GM12878 (cell line): ENCODE data around the gene UBTF. TPM values are rescaled to one million over a fixed set of nuclear protein-coding genes. Genes with fewer than 3 reads are reported as not detected.

Source experiments
- ATAC-seq: fragments of 200-7000 bp; cut with Tn5 transposase; 3 replicates; pipeline ENCODE4 v1.9.1; 2020; ENCODE audit warnings: mild to moderate bottlenecking, moderate library complexity
- BruUV-seq: library from RNA; stranded (reverse); fragments of 400-500 nt; replicated peaks from 2 replicates; lab custom pipeline; 2021; lab: Mats Ljungman, UMichigan
- CTCF ChIA-PET: fragments of 300-600 bp; sonication (Branson Sonifier 250); formaldehyde crosslinking; extraction: SDS; loops from one replicate; lab custom pipeline; 2021; ENCODE audit warnings: inconsistent platforms; lab: Yijun Ruan, JAX
- POLR2A ChIA-PET: fragments of 350-600 bp; formaldehyde crosslinking; extraction: SDS; loops from one replicate; lab custom pipeline; 2021; ENCODE audit warnings: inconsistent platforms; lab: Charles Lee
- RAD21 ChIA-PET: fragments of 300-600 bp; sonication (Branson Sonifier 250); formaldehyde crosslinking; loops from one replicate; lab custom pipeline; 2023; ENCODE audit warnings: antibody characterized with exemption; ENCODE audit not compliant: unreplicated experiment; lab: Charles Lee
- SMC1A ChIA-PET: fragments of 300-600 bp; sonication (Branson Sonifier 250); formaldehyde crosslinking; loops from one replicate; lab custom pipeline; 2023; ENCODE audit not compliant: unreplicated experiment, uncharacterized antibody; lab: Charles Lee
- DNase-seq: peaks from one replicate; pipeline ENCODE4 v3.0.0-alpha.2; 2011; ENCODE audit warnings: low read depth, low spot score
- FAIRE-seq: peaks from 3 replicates; lab custom pipeline; 2011; peaks lifted over from hg19 to GRCh38; lab: Jason Lieb, UNC
- H2AFZ ChIP-seq: 2 replicates; pipeline ENCODE4 v1.6.0; 2011; ENCODE audit warnings: low read depth, low read length, control low read depth; ENCODE audit not compliant: control insufficient read depth
- H3K27ac ChIP-seq: 2 replicates; pipeline ENCODE4 v1.5.1; 2011; ENCODE audit warnings: control low read depth; ENCODE audit not compliant: control insufficient read depth, insufficient read depth
- H3K27me3 ChIP-seq, 2 experiments: replicated peaks in 1 of 2; 2 replicates each; pipeline versions ENCODE4 v1.6.0 to v1.6.1; 2011; ENCODE audit warnings: low read length in 1 of 2; ENCODE audit not compliant: control insufficient read depth in 2 of 2, insufficient read depth in 2 of 2
- H3K36me3 ChIP-seq, 2 experiments: 2 replicates each; pipeline ENCODE4 v1.5.1; 2011; ENCODE audit warnings: low read length in 1 of 2; ENCODE audit not compliant: control insufficient read depth in 2 of 2, insufficient read depth in 2 of 2
- H3K4me1 ChIP-seq: 2 replicates; pipeline ENCODE4 v1.6.1; 2011; ENCODE audit warnings: mild to moderate bottlenecking, low read length, moderate library complexity, mixed read lengths; ENCODE audit not compliant: control insufficient read depth, insufficient read depth
- H3K4me2 ChIP-seq: 2 replicates; pipeline ENCODE4 v1.6.0; 2011; ENCODE audit warnings: control low read depth; ENCODE audit not compliant: control insufficient read depth, insufficient read depth
- H3K4me3 ChIP-seq: fragments of 200-600 bp; sonication (generic); 2 replicates; pipeline ENCODE4 v1.5.1; 2016
- H3K79me2 ChIP-seq: 2 replicates; pipeline ENCODE4 v1.6.0; 2011; ENCODE audit warnings: low read length; ENCODE audit not compliant: control insufficient read depth, insufficient read depth
- H3K9ac ChIP-seq: 2 replicates; pipeline ENCODE4 v1.8.0; 2011; ENCODE audit warnings: low read length, control low read depth, mixed read lengths; ENCODE audit not compliant: control insufficient read depth, insufficient read depth
- H3K9me3 ChIP-seq: replicated peaks from 3 replicates; pipeline ENCODE4 v1.5.1; 2011; ENCODE audit warnings: mild to moderate bottlenecking, low read length; ENCODE audit not compliant: control insufficient read depth, insufficient read depth
- H4K20me1 ChIP-seq: 2 replicates; pipeline ENCODE4 v1.6.0; 2011; ENCODE audit not compliant: control insufficient read depth, insufficient read depth
- CBX3 ChIP-seq: fragments of 200-600 bp; sonication (generic); IDR thresholded peaks from 2 replicates; pipeline ENCODE4 v1.6.1; 2016; ENCODE audit warnings: low read depth, borderline replicate concordance
- CHD4 ChIP-seq: fragments of 200-600 bp; sonication (generic); IDR thresholded peaks from 2 replicates; pipeline ENCODE4 v1.6.1; 2016; ENCODE audit warnings: mild to moderate bottlenecking
- HCFC1 ChIP-seq: fragments of 150-350 bp; IDR thresholded peaks from 2 replicates; pipeline ENCODE4 v1.6.1; 2014; ENCODE audit warnings: low read length
- JUND ChIP-seq: IDR thresholded peaks from 2 replicates; pipeline ENCODE4 v1.6.1; 2012; ENCODE audit warnings: low read depth, mild to moderate bottlenecking, low read length, improper control_type of control experiment, moderate library complexity
- LARP7 ChIP-seq: fragments of 450-650 bp; IDR thresholded peaks from 2 replicates; pipeline ENCODE4 v1.6.1; 2017; ENCODE audit warnings: mild to moderate bottlenecking
- NFIC ChIP-seq: IDR thresholded peaks from 2 replicates; pipeline ENCODE4 v1.6.1; 2012; ENCODE audit warnings: low read depth, mild to moderate bottlenecking, inconsistent platforms, low read length, moderate library complexity
- PAX5 ChIP-seq: IDR thresholded peaks from 2 replicates; pipeline ENCODE4 v1.6.1; 2011; ENCODE audit warnings: low read depth, low read length, borderline replicate concordance
- POLR2AphosphoS5 ChIP-seq: IDR thresholded peaks from 2 replicates; pipeline ENCODE4 v1.6.1; 2011; ENCODE audit warnings: mild to moderate bottlenecking, low read length, inconsistent platforms
- RBBP5 ChIP-seq: fragments of 200-600 bp; sonication (generic); conservative IDR thresholded peaks from 2 replicates; pipeline ENCODE4 v1.6.1; 2016
- RCOR1 ChIP-seq: conservative IDR thresholded peaks from 2 replicates; pipeline ENCODE4 v1.6.1; 2012; ENCODE audit warnings: low read depth, low read length, improper control_type of control experiment
- SPI1 ChIP-seq: IDR thresholded peaks from 2 replicates; pipeline ENCODE4 v1.6.1; 2011; ENCODE audit warnings: low read depth, mild to moderate bottlenecking, low read length, moderate library complexity, borderline replicate concordance; ENCODE audit not compliant: insufficient read depth
- SUPT20H ChIP-seq: IDR thresholded peaks from 2 replicates; pipeline ENCODE4 v1.6.1; 2011; ENCODE audit warnings: low read depth, mild to moderate bottlenecking, low read length, moderate library complexity, borderline replicate concordance; ENCODE audit not compliant: control insufficient read depth
- TCF7 ChIP-seq: IDR thresholded peaks from 2 replicates; pipeline ENCODE4 v1.6.1; 2014; ENCODE audit warnings: antibody characterized with exemption, borderline replicate concordance
- ZBED1 ChIP-seq: IDR thresholded peaks from 2 replicates; pipeline ENCODE4 v1.6.1; 2016; ENCODE audit warnings: borderline replicate concordance
- ZNF207 ChIP-seq: fragments of 450-650 bp; IDR thresholded peaks from 2 replicates; pipeline ENCODE4 v1.6.1; 2014; ENCODE audit warnings: antibody characterized with exemption, mild to moderate bottlenecking, borderline replicate concordance
- WGBS: methylation state at CpG from one replicate; pipeline ENCODE4 v1.1.6; 2016; ENCODE audit warnings: low lambda C conversion rate; ENCODE audit not compliant: insufficient replicate concordance, insufficient coverage; ENCODE audit errors: missing lambda C conversion rate; 5-methylcytosine and 5-hydroxymethylcytosine counted together
- in situ Hi-C: fragments of 300-500 bp; cut with MboI; formaldehyde crosslinking; loops from 9 replicates; pipeline ENCODE4 v1.14.3; 2018; ENCODE audit warnings: mixed read lengths
- intact Hi-C: fragments of 100-400 bp; cut with micrococcal nuclease; formaldehyde crosslinking; loops from one replicate; pipeline ENCODE4 v1.14.2; 2022; ENCODE audit not compliant: unreplicated experiment
- polyA plus RNA-seq, 11 experiments: library from polyadenylated mRNA; depleted of rRNA in 4 of 11; unstranded in 6 of 11; stranded (reverse) in 5 of 11; fragments of >200 nt; fragmentation: Nextera tagmentation in 4 of 11; fragmentation: Illumina TruSeq in 1 of 11; extraction: Ambion mirVana in 4 of 11; extraction: Trizol in 1 of 11; gene quantifications; 1 replicate in 1 of 11; 2 replicates in 10 of 11; pipeline versions ENCODE4 v1.2.1 to v1.2.3, GENCODE V29; 2011 to 2016; ENCODE audit warnings: inconsistent platforms in 2 of 11, missing spikeins in 2 of 11, low read depth in 1 of 11
- total RNA-seq, 4 experiments: library from RNA; depleted of rRNA in 3 of 4; stranded (reverse); fragments of >200 nt in 3 of 4; fragmentation: Illumina TruSeq in 1 of 4; extraction: Trizol in 1 of 4; gene quantifications; 2 replicates each; pipeline versions ENCODE4 v1.2.1 to v1.2.3, GENCODE V29; 2013 to 2021
- TF ChIP-seq, protein P1 (sequence below): fragments of 450-650 bp; IDR thresholded peaks from 2 replicates; pipeline ENCODE4 v1.6.1; 2017; ENCODE audit warnings: low read depth, mild to moderate bottlenecking, moderate library complexity

The UBTF gene
- total and polyA plus RNA-seq, 10 of the 15 experiments (the other 5 are each of a cell fraction or from before 2014, with no cell fraction given): 2.2 to 124 (median 79.6) TPM

DNA sequence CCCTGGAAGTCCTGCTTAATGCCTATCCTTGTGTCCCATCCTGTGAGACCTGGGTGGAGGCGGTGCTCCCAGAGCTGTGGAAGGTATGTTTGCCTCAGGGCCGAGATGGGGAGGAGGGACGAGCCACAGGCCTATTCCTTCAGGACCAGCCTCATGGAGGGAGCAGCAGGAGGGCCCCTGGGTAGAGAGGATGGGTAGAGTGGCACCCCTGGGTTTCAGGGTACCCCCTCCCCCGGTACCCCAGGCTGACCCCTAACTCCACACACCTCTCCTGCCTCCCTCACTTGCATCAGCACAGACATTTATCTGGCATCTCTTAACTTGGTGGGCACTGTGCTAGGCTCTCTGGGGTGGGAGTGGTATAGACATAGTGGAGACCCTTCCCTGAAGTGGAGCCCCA is 41.8 kb downstream of the UBTF start:
- no peak for FAIRE-seq
- no peak for TF ChIP-seq ZBED1
- TF ChIP-seq RBBP5: no peak
- no peak for TF ChIP-seq CBX3
- TF ChIP-seq SUPT20H: no peak
- TF ChIP-seq RCOR1: no peak
- TF ChIP-seq, protein P1, sequence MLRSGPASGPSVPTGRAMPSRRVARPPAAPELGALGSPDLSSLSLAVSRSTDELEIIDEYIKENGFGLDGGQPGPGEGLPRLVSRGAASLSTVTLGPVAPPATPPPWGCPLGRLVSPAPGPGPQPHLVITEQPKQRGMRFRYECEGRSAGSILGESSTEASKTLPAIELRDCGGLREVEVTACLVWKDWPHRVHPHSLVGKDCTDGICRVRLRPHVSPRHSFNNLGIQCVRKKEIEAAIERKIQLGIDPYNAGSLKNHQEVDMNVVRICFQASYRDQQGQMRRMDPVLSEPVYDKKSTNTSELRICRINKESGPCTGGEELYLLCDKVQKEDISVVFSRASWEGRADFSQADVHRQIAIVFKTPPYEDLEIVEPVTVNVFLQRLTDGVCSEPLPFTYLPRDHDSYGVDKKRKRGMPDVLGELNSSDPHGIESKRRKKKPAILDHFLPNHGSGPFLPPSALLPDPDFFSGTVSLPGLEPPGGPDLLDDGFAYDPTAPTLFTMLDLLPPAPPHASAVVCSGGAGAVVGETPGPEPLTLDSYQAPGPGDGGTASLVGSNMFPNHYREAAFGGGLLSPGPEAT: no peak
- no peak for TF ChIP-seq ZNF207
- no peak for TF ChIP-seq NFIC
- no peak for TF ChIP-seq LARP7
- TF ChIP-seq TCF7: no peak
- TF ChIP-seq CHD4: no peak
- TF ChIP-seq PAX5: no peak
- TF ChIP-seq JUND: no peak
- TF ChIP-seq SPI1: no peak
- no peak for TF ChIP-seq HCFC1
- no peak for TF ChIP-seq POLR2AphosphoS5
- Histone ChIP-seq H3K79me2 (no peaks in the 10 kb centered on the region), H3K4me3 (no peak overlapping the region), H2AFZ (no peak overlapping the region), H3K36me3 (peaks cover 4 to 7% of the 10 kb centered on the region in 2 experiments), H3K27me3 (no peaks in the 10 kb centered on the region), H3K9me3 (no peaks in the 10 kb centered on the region), H3K9ac (no peak overlapping the region), H4K20me1 (no peaks in the 10 kb centered on the region), H3K4me2 (no peak overlapping the region), H3K4me1 (no peaks in the 10 kb centered on the region), H3K27ac (no peak overlapping the region)
- no peak for ATAC-seq
- SMC1A ChIA-PET: no interaction called here
- BruUV-seq: no TSS peak
- RAD21 ChIA-PET: interaction anchor here (0.5 kb wide), 1 partner anchor 171 kb away, joined by 3 read pairs; no protein-coding TSS in a partner anchor
- DNase-seq: no peak
- CTCF ChIA-PET: no interaction called here
- in situ Hi-C loops (no loop called here), intact Hi-C loops (no loop called here)
- WGBS: 91% methylated on average over 4 of the region's 4 CpGs
- POLR2A ChIA-PET: no interaction called here
